Measurements from ENCODE around the gene GNPDA1. TPM values are rescaled to one million over a fixed set of nuclear protein-coding genes. Genes with fewer than 3 reads are reported as not detected.

Gene GNPDA1
- total and polyA plus RNA-seq, 9 of the 15 experiments (the other 6 are each of a cell fraction or from before 2014, with no cell fraction given) = 14.1 to 145 (median 52.2) TPM

DNA sequence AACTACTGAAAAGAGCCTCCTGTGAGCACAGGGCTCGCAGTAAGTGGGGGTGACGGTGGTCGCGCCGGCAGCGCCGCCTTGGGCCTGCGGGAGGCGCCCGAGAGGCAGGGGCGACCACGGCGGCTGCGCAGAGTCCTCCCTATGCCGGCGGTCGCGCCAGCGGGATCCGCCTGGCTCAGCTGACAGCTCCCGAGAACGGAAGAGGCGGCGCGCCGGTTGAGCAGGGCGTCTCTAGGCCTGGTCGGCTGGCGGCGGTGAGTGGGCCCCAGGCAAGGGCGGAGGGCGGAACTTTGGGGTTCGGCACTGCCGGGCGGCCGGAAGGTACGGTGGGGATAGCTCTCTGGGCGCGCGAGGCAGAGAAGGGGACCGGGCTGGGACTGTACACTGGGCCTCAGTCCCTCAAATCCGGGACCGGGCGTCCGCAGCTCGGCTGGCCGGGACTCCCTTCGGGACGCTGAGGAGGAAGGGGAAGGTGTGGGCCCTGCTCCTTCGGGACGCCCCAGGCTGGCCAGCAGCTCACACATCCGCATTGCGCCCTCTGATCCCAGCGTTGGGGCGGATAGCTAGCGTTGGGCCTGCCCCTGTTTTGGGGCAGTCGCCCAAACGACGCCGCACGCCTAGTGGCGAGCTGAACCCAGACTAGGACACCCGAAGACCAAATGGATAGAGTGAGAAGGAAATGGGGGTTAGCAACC, 43.8 kb downstream of the GNPDA1 start, which contains the start of gene RNF14 (continued):
- TF ChIP-seq RAD21 (CRISPR knock-in tag; conservative IDR thresholded peaks at IDR 0.05 in 1 of 2, IDR thresholded peaks at IDR 0.05 in 1 of 2) (peak in 1 of 2 experiments; percentile 25; a peak in 1 of 4 replicates), GTF2E2 (tag; IDR thresholded peaks at IDR 0.05) (peak; percentile 84), ZNF311 (CRISPR knock-in tag; IDR thresholded peaks at IDR 0.05) (0 out of 2 replicates have a peak, but pooled peaks have one; percentile 47), SMAD4 (CRISPR knock-in tag; conservative IDR thresholded peaks at IDR 0.05) (peak; percentile 85; the same call in 1 of the 2 replicates), BRF1 (IDR thresholded peaks at IDR 0.05; ENCODE audit: borderline replicate concordance, extremely low read depth, insufficient read length) (no peak), ZNF584 (CRISPR knock-in tag; IDR thresholded peaks at IDR 0.05; ENCODE audit: low read depth) (no peak), C11orf30 (IDR thresholded peaks at IDR 0.05; ENCODE audit: low read depth) (no peak), HDAC1 (IDR thresholded peaks at IDR 0.05) (peak in 1 of 2 experiments; percentile 72; a peak in 1 of 4 replicates), RNF2 (IDR thresholded peaks at IDR 0.05) (peak; percentile 86), TAF9B (IDR thresholded peaks at IDR 0.05; ENCODE audit: partially characterized antibody) (peak; percentile 85), PURB (CRISPR knock-in tag; IDR thresholded peaks at IDR 0.05; ENCODE audit: low read depth) (no peak), ZNF316 (IDR thresholded peaks at IDR 0.05) (no peak), MCM2 (IDR thresholded peaks at IDR 0.05; ENCODE audit: low read depth) (no peak), JUNB (CRISPR knock-in tag; conservative IDR thresholded peaks at IDR 0.05) (no peak)
- TF ChIP-seq, protein P1, sequence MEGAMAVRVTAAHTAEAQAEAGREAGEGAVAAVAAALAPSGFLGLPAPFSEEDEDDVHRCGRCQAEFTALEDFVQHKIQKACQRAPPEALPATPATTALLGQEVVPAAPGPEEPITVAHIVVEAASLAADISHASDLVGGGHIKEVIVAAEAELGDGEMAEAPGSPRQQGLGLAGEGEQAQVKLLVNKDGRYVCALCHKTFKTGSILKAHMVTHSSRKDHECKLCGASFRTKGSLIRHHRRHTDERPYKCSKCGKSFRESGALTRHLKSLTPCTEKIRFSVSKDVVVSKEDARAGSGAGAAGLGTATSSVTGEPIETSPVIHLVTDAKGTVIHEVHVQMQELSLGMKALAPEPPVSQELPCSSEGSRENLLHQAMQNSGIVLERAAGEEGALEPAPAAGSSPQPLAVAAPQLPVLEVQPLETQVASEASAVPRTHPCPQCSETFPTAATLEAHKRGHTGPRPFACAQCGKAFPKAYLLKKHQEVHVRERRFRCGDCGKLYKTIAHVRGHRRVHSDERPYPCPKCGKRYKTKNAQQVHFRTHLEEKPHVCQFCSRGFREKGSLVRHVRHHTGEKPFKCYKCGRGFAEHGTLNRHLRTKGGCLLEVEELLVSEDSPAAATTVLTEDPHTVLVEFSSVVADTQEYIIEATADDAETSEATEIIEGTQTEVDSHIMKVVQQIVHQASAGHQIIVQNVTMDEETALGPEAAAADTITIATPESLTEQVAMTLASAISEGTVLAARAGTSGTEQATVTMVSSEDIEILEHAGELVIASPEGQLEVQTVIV (CRISPR knock-in tag; IDR thresholded peaks at IDR 0.05; ENCODE audit: borderline replicate concordance) = no peak
- TF ChIP-seq, protein P2, sequence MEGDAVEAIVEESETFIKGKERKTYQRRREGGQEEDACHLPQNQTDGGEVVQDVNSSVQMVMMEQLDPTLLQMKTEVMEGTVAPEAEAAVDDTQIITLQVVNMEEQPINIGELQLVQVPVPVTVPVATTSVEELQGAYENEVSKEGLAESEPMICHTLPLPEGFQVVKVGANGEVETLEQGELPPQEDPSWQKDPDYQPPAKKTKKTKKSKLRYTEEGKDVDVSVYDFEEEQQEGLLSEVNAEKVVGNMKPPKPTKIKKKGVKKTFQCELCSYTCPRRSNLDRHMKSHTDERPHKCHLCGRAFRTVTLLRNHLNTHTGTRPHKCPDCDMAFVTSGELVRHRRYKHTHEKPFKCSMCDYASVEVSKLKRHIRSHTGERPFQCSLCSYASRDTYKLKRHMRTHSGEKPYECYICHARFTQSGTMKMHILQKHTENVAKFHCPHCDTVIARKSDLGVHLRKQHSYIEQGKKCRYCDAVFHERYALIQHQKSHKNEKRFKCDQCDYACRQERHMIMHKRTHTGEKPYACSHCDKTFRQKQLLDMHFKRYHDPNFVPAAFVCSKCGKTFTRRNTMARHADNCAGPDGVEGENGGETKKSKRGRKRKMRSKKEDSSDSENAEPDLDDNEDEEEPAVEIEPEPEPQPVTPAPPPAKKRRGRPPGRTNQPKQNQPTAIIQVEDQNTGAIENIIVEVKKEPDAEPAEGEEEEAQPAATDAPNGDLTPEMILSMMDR (IDR thresholded peaks at IDR 0.05 in 2 of 3, conservative IDR thresholded peaks at IDR 0.05 in 1 of 3; ENCODE audit: insufficient read depth in 2 of 3, low read depth in 1 of 3, low read length in 3 of 3) = peak; percentile 85 to 97 (median 86)
- TF ChIP-seq, protein P3, sequence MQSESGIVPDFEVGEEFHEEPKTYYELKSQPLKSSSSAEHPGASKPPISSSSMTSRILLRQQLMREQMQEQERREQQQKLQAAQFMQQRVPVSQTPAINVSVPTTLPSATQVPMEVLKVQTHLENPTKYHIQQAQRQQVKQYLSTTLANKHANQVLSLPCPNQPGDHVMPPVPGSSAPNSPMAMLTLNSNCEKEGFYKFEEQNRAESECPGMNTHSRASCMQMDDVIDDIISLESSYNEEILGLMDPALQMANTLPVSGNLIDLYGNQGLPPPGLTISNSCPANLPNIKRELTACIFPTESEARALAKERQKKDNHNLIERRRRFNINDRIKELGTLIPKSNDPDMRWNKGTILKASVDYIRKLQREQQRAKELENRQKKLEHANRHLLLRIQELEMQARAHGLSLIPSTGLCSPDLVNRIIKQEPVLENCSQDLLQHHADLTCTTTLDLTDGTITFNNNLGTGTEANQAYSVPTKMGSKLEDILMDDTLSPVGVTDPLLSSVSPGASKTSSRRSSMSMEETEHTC (IDR thresholded peaks at IDR 0.05) = peak; percentile 54; the same call in 1 of the 2 replicates
- TF ChIP-seq, protein P4, sequence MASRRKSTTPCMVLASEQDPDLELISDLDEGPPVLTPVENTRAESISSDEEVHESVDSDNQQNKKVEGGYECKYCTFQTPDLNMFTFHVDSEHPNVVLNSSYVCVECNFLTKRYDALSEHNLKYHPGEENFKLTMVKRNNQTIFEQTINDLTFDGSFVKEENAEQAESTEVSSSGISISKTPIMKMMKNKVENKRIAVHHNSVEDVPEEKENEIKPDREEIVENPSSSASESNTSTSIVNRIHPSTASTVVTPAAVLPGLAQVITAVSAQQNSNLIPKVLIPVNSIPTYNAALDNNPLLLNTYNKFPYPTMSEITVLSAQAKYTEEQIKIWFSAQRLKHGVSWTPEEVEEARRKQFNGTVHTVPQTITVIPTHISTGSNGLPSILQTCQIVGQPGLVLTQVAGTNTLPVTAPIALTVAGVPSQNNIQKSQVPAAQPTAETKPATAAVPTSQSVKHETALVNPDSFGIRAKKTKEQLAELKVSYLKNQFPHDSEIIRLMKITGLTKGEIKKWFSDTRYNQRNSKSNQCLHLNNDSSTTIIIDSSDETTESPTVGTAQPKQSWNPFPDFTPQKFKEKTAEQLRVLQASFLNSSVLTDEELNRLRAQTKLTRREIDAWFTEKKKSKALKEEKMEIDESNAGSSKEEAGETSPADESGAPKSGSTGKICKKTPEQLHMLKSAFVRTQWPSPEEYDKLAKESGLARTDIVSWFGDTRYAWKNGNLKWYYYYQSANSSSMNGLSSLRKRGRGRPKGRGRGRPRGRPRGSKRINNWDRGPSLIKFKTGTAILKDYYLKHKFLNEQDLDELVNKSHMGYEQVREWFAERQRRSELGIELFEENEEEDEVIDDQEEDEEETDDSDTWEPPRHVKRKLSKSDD (conservative IDR thresholded peaks at IDR 0.05; ENCODE audit: low read length) = no peak
